Esophagus squamous epithelium (tissue), 5 donors: Measurements from ENCODE around the gene VNN1. TPM values are rescaled to one million over a fixed set of nuclear protein-coding genes. Genes with fewer than 3 reads are reported as not detected.

Experiments used
- DNase-seq: peaks from one replicate; lab custom pipeline; 2025; lab: John Stamatoyannopoulos, UW
- H3K27ac ChIP-seq, 4 donors: fragments of 200-600 bp; sonication (generic); one replicate each; pipeline ENCODE4 v1.5.1; 2016 to 2019; ENCODE audit warnings: mild to moderate bottlenecking in 1 of 4
- H3K27me3 ChIP-seq, 4 donors: fragments of 200-600 bp; sonication (generic); 1 replicate in 3 of 4; 2 replicates in 1 of 4; pipeline versions ENCODE4 v1.5.1 to v1.6.0; 2017 to 2021; ENCODE audit warnings: antibody characterized with exemption in 1 of 4
- H3K36me3 ChIP-seq, 3 donors: fragments of 200-600 bp; sonication (generic); one replicate each; pipeline ENCODE4 v1.5.1; 2016 to 2019
- H3K4me1 ChIP-seq, 3 donors: fragments of 200-600 bp; sonication (generic); one replicate each; pipeline ENCODE4 v1.5.1; 2017 to 2019
- H3K4me3 ChIP-seq, 4 donors: fragments of 200-600 bp; sonication (generic); 1 replicate in 3 of 4; 2 replicates in 1 of 4; pipeline ENCODE4 v1.5.1; 2016 to 2019; ENCODE audit warnings: mild to moderate bottlenecking in 2 of 4, moderate library complexity in 1 of 4
- H3K9me3 ChIP-seq, 3 donors: fragments of 200-600 bp; sonication (generic); one replicate each; pipeline ENCODE4 v1.5.1; 2016 to 2019
- POLR2A ChIP-seq, 4 donors: fragments of 450-650 bp; IDR thresholded peaks; one replicate each; pipeline ENCODE4 v1.6.1; 2017; ENCODE audit warnings: antibody characterized with exemption in 4 of 4, mild to moderate bottlenecking in 4 of 4, moderate library complexity in 3 of 4
- WGBS, 2 donors: methylation state at CpG; one replicate each; pipeline ENCODE4 v1.1.5; 2018; 5-methylcytosine and 5-hydroxymethylcytosine counted together
- intact Hi-C: fragments of 100-400 bp; cut with DNase I; formaldehyde crosslinking; loops from one replicate; pipeline ENCODE4 v1.15.0; 2022
- total RNA-seq, 4 donors: library from RNA; depleted of rRNA; stranded (reverse); fragments of >200 nt; gene quantifications; one replicate each; pipeline ENCODE4 v1.1.0, GENCODE V29; 2016
- TF ChIP-seq, protein P1 (sequence below), 6 experiments: fragments of 450-650 bp in 4 of 6; fragments of 200-600 bp in 2 of 6; sonication (generic) in 2 of 6; IDR thresholded peaks; one replicate each; pipeline ENCODE4 v1.5.1; 2016 to 2019; ENCODE audit warnings: antibody characterized with exemption in 6 of 6, mild to moderate bottlenecking in 4 of 6, moderate library complexity in 4 of 6
- donor health status: DM: yes; HTN: yes; CAD: no.

Gene VNN1
- total RNA-seq, 4 donors from 2014 or later = 1.1 to 5.4 (median 2.1) TPM

DNA sequence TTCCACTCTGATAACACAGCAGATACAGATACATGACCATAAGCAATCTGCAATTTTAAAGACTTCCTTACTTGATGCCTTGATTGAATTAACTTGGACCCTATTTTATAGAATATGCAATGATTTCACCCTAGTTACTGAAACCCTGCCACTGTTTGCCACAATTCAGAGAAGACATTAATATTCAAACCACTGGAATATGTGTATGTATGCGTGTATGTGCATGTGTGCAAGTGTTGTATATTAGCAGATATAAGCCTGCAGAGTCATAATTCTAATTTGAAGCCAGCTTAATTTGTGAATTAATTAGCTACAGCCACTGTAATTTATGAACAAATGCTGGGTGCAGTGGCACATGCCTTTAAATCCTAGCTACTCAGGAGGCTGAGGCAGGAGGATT is 34.6 kb upstream of the VNN1 start:
- no peak overlapping the region for H3K27ac ChIP-seq
- WGBS, 2 donors = 86 to 100% methylated on average over 1 of the region's 1 CpG

DNA sequence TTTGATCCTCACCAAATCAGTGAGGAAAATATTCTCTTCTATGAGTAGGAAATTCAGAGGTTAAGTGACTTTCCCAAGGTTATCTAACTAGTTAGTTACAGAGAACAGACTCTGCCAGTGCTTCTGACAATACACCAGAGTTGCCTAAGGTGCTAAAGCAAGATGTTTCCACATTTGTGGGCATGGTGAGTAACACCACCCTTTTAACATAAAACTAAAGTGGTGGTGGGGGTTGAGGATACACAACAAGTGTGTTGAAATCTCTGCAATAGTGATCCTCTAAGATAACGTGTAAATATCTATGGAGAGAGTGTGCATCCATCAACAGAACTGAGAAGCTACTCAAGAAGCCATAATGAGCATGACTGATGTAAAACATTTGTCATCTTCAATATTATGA is 32.2 kb upstream of the VNN1 start:
- 40 to 42% methylated on average over 1 of the region's 1 CpG for WGBS, 2 donors
- intact Hi-C loops = no loop called here
- DNase-seq = no peak
- TF ChIP-seq, protein P1, sequence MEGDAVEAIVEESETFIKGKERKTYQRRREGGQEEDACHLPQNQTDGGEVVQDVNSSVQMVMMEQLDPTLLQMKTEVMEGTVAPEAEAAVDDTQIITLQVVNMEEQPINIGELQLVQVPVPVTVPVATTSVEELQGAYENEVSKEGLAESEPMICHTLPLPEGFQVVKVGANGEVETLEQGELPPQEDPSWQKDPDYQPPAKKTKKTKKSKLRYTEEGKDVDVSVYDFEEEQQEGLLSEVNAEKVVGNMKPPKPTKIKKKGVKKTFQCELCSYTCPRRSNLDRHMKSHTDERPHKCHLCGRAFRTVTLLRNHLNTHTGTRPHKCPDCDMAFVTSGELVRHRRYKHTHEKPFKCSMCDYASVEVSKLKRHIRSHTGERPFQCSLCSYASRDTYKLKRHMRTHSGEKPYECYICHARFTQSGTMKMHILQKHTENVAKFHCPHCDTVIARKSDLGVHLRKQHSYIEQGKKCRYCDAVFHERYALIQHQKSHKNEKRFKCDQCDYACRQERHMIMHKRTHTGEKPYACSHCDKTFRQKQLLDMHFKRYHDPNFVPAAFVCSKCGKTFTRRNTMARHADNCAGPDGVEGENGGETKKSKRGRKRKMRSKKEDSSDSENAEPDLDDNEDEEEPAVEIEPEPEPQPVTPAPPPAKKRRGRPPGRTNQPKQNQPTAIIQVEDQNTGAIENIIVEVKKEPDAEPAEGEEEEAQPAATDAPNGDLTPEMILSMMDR (IDR thresholded peaks at IDR 0.05) = no peak
- no peak for TF ChIP-seq POLR2A (IDR thresholded peaks at IDR 0.05)
- no peak overlapping the region for H3K27ac ChIP-seq
- H3K9me3 ChIP-seq = no peaks in the 10 kb centered on the region
- no peaks in the 10 kb centered on the region for H3K27me3 ChIP-seq
- H3K4me3 ChIP-seq = no peak overlapping the region
- H3K36me3 ChIP-seq = no peaks in the 10 kb centered on the region
- H3K4me1 ChIP-seq = peaks cover 0 to 2% (median 0%) of the 10 kb centered on the region in 3 donors

More for the DNA sequence above, 34.6 kb upstream of the VNN1 start:
- Histone ChIP-seq H3K4me1 (peaks cover 0 to 4% (median 0%) of the 10 kb centered on the region in 3 donors), H3K36me3 (no peaks in the 10 kb centered on the region), H3K4me3 (no peak overlapping the region), H3K9me3 (no peaks in the 10 kb centered on the region), H3K27me3 (no peaks in the 10 kb centered on the region)
- no peak for TF ChIP-seq POLR2A (IDR thresholded peaks at IDR 0.05)
- TF ChIP-seq, protein P1 (IDR thresholded peaks at IDR 0.05) = no peak
- intact Hi-C loops = no loop called here
- DNase-seq = no peak

DNA sequence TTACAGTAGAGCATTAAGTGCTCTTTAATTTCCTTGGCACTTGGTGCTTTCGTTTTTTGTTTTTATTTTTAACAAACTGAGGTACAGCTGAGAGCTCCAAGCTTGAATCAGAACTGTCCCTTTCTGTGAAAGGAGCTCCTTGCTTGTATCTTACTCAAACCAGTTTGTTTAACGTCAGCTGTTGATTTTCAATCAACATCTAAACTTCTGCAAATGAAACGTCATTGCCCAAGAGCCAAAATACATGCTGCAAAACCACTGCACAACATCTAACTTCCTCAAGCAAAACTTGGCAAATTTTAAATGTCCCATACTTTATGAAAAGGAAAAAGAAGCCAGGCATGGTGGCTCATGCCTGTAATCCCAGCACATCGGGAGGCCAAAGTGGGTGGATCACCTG is 28.6 kb upstream of the VNN1 start:
- Histone ChIP-seq H3K4me1 (no peaks in the 10 kb centered on the region), H3K9me3 (no peaks in the 10 kb centered on the region), H3K4me3 (no peak overlapping the region), H3K27me3 (no peaks in the 10 kb centered on the region), H3K27ac (no peak overlapping the region), H3K36me3 (no peaks in the 10 kb centered on the region)
- DNase-seq = no peak
- 66 to 84% methylated on average over 3 to 4 of the region's 4 CpGs for WGBS, 2 donors
- intact Hi-C loops = no loop called here
- no peak for TF ChIP-seq POLR2A (IDR thresholded peaks at IDR 0.05)
- TF ChIP-seq, protein P1 (IDR thresholded peaks at IDR 0.05) = no peak

DNA sequence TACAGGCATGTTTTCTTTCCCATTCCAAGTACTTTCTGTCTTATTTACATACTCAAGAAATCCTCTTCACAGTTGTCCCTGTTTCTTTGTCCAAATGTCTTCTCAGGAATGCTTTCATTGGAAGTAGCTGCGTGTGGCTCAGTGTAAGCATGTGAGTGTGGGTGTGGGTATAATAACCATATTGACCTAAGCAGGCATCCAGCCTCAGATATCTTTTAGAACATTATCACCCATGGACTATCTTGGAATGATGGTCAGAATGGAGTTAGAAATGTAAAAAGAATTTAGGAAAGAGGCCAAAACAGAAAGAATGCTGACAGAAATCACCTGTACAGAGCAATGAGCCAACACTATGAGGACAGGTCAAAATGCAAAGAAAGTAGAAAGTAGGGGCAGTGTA is 27.4 kb upstream of the VNN1 start:
- H3K9me3 ChIP-seq = no peaks in the 10 kb centered on the region
- no peak overlapping the region for H3K27ac ChIP-seq
- WGBS, 2 donors = 85% methylated on average over 1 of the region's 1 CpG; no CpG with 5 or more reads in 1 of the 2 donors

DNA sequence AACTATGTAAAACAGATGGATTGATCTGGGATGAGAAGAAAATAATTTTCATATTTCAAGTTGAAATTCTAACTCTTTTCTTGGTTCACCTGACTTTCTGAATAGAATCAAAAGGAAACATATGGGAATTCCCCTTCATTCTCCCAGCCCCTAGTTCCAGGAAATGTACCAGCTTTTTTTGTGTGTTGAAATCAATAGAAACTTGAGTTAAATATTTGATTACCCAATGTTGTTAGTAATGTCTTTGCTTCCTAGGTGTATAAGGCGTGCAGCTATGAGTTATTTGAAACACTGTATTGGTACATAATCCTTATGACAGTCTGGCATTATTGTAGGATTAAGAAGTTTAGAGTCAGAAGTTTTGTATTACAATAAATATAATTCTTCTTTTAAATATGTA is 22.4 kb upstream of the VNN1 start:
- WGBS, 2 donors = 7 to 25% methylated on average over 1 of the region's 1 CpG
- peaks cover 0 to 27% (median 16%) of the 10 kb centered on the region in 3 donors for H3K4me1 ChIP-seq
- intact Hi-C loops = no loop called here
- no peaks in the 10 kb centered on the region for H3K36me3 ChIP-seq
- peak overlapping the region in 1 of 4 donors; percentile 11 for H3K27ac ChIP-seq
- H3K4me3 ChIP-seq = no peak overlapping the region
- no peaks in the 10 kb centered on the region for H3K9me3 ChIP-seq
- no peaks in the 10 kb centered on the region for H3K27me3 ChIP-seq
- TF ChIP-seq, protein P1 (IDR thresholded peaks at IDR 0.05) = no peak
- no peak for TF ChIP-seq POLR2A (IDR thresholded peaks at IDR 0.05)
- no peak for DNase-seq

More for the DNA sequence above, 27.4 kb upstream of the VNN1 start:
- H3K4me1 ChIP-seq = peaks cover 0 to 6% (median 5%) of the 10 kb centered on the region in 3 donors
- TF ChIP-seq, protein P1 (IDR thresholded peaks at IDR 0.05) = no peak
- no peak for TF ChIP-seq POLR2A (IDR thresholded peaks at IDR 0.05)
- H3K4me3 ChIP-seq = no peak overlapping the region
- DNase-seq = no peak
- no peaks in the 10 kb centered on the region for H3K36me3 ChIP-seq
- intact Hi-C loops = no loop called here
- no peaks in the 10 kb centered on the region for H3K27me3 ChIP-seq
